ENCODE results near the gene USP12.
"Not testable (repeated sequence)": the region's sequence is repeated elsewhere in the genome, so short reads cannot be mapped to it uniquely, and the experiment has no call there.

GRCh38 chr13:27192367-27192766 lies 20.8 kb upstream of the USP12 start:
- not testable (repeated sequence) for TF ChIP-seq POLR2AphosphoS5 (IDR thresholded peaks at IDR 0.05; ENCODE audit: borderline replicate concordance, low read depth, low read length); EZH2 (IDR thresholded peaks at IDR 0.05)

All from SK-N-MC (cell line).